GM12878 (cell line): Measurements from ENCODE around the gene SRL. TPM values are rescaled to one million over a fixed set of nuclear protein-coding genes. Genes with fewer than 3 reads are reported as not detected.

Experiments
- CEBPZ ChIP-seq: fragments of 150-350 bp; IDR thresholded peaks from 2 replicates; pipeline ENCODE4 v1.6.1; 2016; ENCODE audit warnings: low read depth, low read length
- CHD1 ChIP-seq: IDR thresholded peaks from 2 replicates; pipeline ENCODE4 v1.6.1; 2012; ENCODE audit warnings: low read depth, low read length, improper control_type of control experiment
- CHD2 ChIP-seq: IDR thresholded peaks from 2 replicates; pipeline ENCODE4 v1.6.1; 2011; ENCODE audit warnings: low read depth, low read length, improper control_type of control experiment, borderline replicate concordance
- DPF2 ChIP-seq: fragments of 450-650 bp; IDR thresholded peaks from 2 replicates; pipeline ENCODE4 v1.6.1; 2017; ENCODE audit warnings: mild to moderate bottlenecking
- FOS ChIP-seq: IDR thresholded peaks from 3 replicates; pipeline ENCODE4 v1.6.1; 2011; ENCODE audit warnings: borderline replicate concordance; ENCODE audit not compliant: insufficient read length; ENCODE audit errors: extremely low read depth
- FOXM1 ChIP-seq: IDR thresholded peaks from 2 replicates; pipeline ENCODE4 v1.6.1; 2012; ENCODE audit warnings: low read depth, mild to moderate bottlenecking, inconsistent platforms, low read length, moderate library complexity
- JUND ChIP-seq: IDR thresholded peaks from 2 replicates; pipeline ENCODE4 v1.6.1; 2012; ENCODE audit warnings: low read depth, mild to moderate bottlenecking, low read length, improper control_type of control experiment, moderate library complexity
- MLLT1 ChIP-seq: fragments of 450-650 bp; IDR thresholded peaks from 2 replicates; pipeline ENCODE4 v1.6.1; 2016; ENCODE audit warnings: mild to moderate bottlenecking
- RAD21 ChIP-seq: IDR thresholded peaks from 2 replicates; pipeline ENCODE4 v1.6.1; 2011; ENCODE audit warnings: mild to moderate bottlenecking, low read depth, low read length, moderate library complexity; ENCODE audit not compliant: insufficient read depth
- RB1 ChIP-seq: fragments of 450-650 bp; formaldehyde crosslinking; IDR thresholded peaks from 2 replicates; pipeline ENCODE4 v1.6.1; 2017; ENCODE audit warnings: mild to moderate bottlenecking, borderline replicate concordance
- RFX5 ChIP-seq: IDR thresholded peaks from 2 replicates; pipeline ENCODE4 v1.6.1; 2011; ENCODE audit warnings: low read depth, low read length, improper control_type of control experiment
- SMAD5 ChIP-seq: IDR thresholded peaks from 2 replicates; pipeline ENCODE4 v1.6.1; 2016; ENCODE audit warnings: antibody characterized with exemption, low read depth
- SREBF2 ChIP-seq: IDR thresholded peaks from 2 replicates; pipeline ENCODE4 v1.6.1; 2012; ENCODE audit warnings: mild to moderate bottlenecking, low read length
- TAF1 ChIP-seq: IDR thresholded peaks from 2 replicates; pipeline ENCODE4 v1.6.1; 2011; ENCODE audit warnings: mild to moderate bottlenecking, low read depth, low read length, borderline replicate concordance
- TBL1XR1 ChIP-seq: IDR thresholded peaks from 2 replicates; pipeline ENCODE4 v1.6.1; 2012; ENCODE audit warnings: low read depth, low read length, improper control_type of control experiment
- YY1 ChIP-seq: IDR thresholded peaks from 2 replicates; pipeline ENCODE4 v1.6.1; 2011; ENCODE audit warnings: low read depth, mild to moderate bottlenecking, low read length
- ZNF217 ChIP-seq: fragments of 450-650 bp; IDR thresholded peaks from 2 replicates; pipeline ENCODE4 v1.6.1; 2017; ENCODE audit warnings: antibody characterized with exemption, mild to moderate bottlenecking
- polyA plus RNA-seq, 11 experiments: library from polyadenylated mRNA; depleted of rRNA in 4 of 11; unstranded in 6 of 11; stranded (reverse) in 5 of 11; fragments of >200 nt; fragmentation: Nextera tagmentation in 4 of 11; fragmentation: Illumina TruSeq in 1 of 11; extraction: Ambion mirVana in 4 of 11; extraction: Trizol in 1 of 11; gene quantifications; 1 replicate in 1 of 11; 2 replicates in 10 of 11; pipeline versions ENCODE4 v1.2.1 to v1.2.3, GENCODE V29; 2011 to 2016; ENCODE audit warnings: inconsistent platforms in 2 of 11, missing spikeins in 2 of 11, low read depth in 1 of 11
- total RNA-seq, 4 experiments: library from RNA; depleted of rRNA in 3 of 4; stranded (reverse); fragments of >200 nt in 3 of 4; fragmentation: Illumina TruSeq in 1 of 4; extraction: Trizol in 1 of 4; gene quantifications; 2 replicates each; pipeline versions ENCODE4 v1.2.1 to v1.2.3, GENCODE V29; 2013 to 2021
- TF ChIP-seq, protein P1 (sequence below): fragments of 450-650 bp; IDR thresholded peaks from 2 replicates; pipeline ENCODE4 v1.6.1; 2017; ENCODE audit warnings: antibody characterized with exemption, mild to moderate bottlenecking, moderate library complexity
- TF ChIP-seq, protein P2 (sequence below): fragments of 450-650 bp; formaldehyde crosslinking; IDR thresholded peaks from 2 replicates; pipeline ENCODE4 v1.4.0; 2022; ENCODE audit warnings: mild to moderate bottlenecking, moderate library complexity

The SRL gene
- total and polyA plus RNA-seq, 10 of the 15 experiments (the other 5 are each of a cell fraction or from before 2014, with no cell fraction given), result not detected

- TF ChIP-seq, protein P1, sequence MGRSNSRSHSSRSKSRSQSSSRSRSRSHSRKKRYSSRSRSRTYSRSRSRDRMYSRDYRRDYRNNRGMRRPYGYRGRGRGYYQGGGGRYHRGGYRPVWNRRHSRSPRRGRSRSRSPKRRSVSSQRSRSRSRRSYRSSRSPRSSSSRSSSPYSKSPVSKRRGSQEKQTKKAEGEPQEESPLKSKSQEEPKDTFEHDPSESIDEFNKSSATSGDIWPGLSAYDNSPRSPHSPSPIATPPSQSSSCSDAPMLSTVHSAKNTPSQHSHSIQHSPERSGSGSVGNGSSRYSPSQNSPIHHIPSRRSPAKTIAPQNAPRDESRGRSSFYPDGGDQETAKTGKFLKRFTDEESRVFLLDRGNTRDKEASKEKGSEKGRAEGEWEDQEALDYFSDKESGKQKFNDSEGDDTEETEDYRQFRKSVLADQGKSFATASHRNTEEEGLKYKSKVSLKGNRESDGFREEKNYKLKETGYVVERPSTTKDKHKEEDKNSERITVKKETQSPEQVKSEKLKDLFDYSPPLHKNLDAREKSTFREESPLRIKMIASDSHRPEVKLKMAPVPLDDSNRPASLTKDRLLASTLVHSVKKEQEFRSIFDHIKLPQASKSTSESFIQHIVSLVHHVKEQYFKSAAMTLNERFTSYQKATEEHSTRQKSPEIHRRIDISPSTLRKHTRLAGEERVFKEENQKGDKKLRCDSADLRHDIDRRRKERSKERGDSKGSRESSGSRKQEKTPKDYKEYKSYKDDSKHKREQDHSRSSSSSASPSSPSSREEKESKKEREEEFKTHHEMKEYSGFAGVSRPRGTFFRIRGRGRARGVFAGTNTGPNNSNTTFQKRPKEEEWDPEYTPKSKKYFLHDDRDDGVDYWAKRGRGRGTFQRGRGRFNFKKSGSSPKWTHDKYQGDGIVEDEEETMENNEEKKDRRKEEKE, result no peak
- TF ChIP-seq FOXM1 (no peak), SMAD5 (peak; percentile 92), FOS (no peak), CEBPZ (no peak), RAD21 (peak; percentile 80), SREBF2 (no peak), RB1 (peak; percentile 56; the same call in 1 of the 2 replicates), MLLT1 (peak; percentile 57), TBL1XR1 (0 out of 2 replicates have a peak, but pooled peaks have one; percentile 8), RFX5 (peak; percentile 45; the same call in 1 of the 2 replicates), JUND (no peak), CHD2 (no peak; the same call in 1 of the 2 replicates), YY1 (0 out of 2 replicates have a peak, but pooled peaks have one; percentile 47), TAF1 (peak; percentile 83; the same call in 1 of the 2 replicates), DPF2 (0 out of 2 replicates have a peak, but pooled peaks have one; percentile 63), CHD1 (no peak), ZNF217 (no peak)
- TF ChIP-seq, protein P2, sequence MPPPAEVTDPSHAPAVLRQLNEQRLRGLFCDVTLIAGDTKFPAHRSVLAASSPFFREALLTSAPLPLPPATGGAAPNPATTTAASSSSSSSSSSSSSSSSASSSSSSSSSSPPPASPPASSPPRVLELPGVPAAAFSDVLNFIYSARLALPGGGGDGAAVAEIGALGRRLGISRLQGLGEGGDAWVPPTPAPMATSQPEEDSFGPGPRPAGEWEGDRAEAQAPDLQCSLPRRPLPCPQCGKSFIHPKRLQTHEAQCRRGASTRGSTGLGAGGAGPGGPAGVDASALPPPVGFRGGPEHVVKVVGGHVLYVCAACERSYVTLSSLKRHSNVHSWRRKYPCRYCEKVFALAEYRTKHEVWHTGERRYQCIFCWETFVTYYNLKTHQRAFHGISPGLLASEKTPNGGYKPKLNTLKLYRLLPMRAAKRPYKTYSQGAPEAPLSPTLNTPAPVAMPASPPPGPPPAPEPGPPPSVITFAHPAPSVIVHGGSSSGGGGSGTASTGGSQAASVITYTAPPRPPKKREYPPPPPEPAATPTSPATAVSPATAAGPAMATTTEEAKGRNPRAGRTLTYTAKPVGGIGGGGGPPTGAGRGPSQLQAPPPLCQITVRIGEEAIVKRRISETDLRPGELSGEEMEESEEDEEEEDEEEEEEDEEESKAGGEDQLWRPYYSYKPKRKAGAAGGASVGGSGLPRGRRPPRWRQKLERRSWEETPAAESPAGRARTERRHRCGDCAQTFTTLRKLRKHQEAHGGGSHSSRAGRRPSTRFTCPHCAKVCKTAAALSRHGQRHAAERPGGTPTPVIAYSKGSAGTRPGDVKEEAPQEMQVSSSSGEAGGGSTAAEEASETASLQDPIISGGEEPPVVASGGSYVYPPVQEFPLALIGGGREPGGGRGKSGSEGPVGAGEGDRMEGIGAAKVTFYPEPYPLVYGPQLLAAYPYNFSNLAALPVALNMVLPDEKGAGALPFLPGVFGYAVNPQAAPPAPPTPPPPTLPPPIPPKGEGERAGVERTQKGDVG, result no peak
These were observed 11.7 kb upstream of the SRL start (continued) for GRCh38 chr16:4253394-4254150.
